Frontal cortex (tissue), 4 donors: ENCODE data around the gene CPSF2. TPM values are rescaled to one million over a fixed set of nuclear protein-coding genes. Genes with fewer than 3 reads are reported as not detected.

Experiments used
- DNase-seq, 2 donors: peaks; one replicate each; pipeline ENCODE4 v3.0.0; 2012; ENCODE audit warnings: low spot score in 2 of 2
- FAIRE-seq: peaks from 2 replicates; lab custom pipeline; 2012; peaks lifted over from hg19 to GRCh38; lab: Jason Lieb, UNC
- total RNA-seq: library from RNA; depleted of rRNA; stranded (reverse); fragments of >200 nt; gene quantifications from one replicate; pipeline ENCODE4 v1.2.3, GENCODE V29; 2014
- donor health status: control.
- donor health status: control.
- donor health status: control.

Gene CPSF2
- total RNA-seq, 1 donor from 2014 or later = 18.3 TPM

- no peak for DNase-seq
- FAIRE-seq = no peak
These were observed 96.2 kb downstream of the CPSF2 start for GRCh38 chr14:92217936-92218335.

Other genes starting within 250 kb of the CPSF2 start
- 1.6 TPM for gene FBLN5, start 174.3 kb upstream of the CPSF2 start, total RNA-seq
- 37.5 TPM for gene TRIP11, start 81.9 kb upstream of the CPSF2 start, total RNA-seq
- 28.1 TPM for gene ATXN3, start 15.4 kb upstream of the CPSF2 start, total RNA-seq
- gene NDUFB1, start 263 bp upstream of the CPSF2 start, total RNA-seq = 189 TPM
- gene SLC24A4, start 201.2 kb downstream of the CPSF2 start, total RNA-seq = 0.41 TPM